Measurements from ENCODE around the gene GLI2. TPM values are rescaled to one million over a fixed set of nuclear protein-coding genes. Genes with fewer than 3 reads are reported as not detected.

Gene GLI2
- polyA plus RNA-seq, 2 of the 4 experiments (the other 2 are of a cell fraction): 5.6 to 12.5 TPM

DNA sequence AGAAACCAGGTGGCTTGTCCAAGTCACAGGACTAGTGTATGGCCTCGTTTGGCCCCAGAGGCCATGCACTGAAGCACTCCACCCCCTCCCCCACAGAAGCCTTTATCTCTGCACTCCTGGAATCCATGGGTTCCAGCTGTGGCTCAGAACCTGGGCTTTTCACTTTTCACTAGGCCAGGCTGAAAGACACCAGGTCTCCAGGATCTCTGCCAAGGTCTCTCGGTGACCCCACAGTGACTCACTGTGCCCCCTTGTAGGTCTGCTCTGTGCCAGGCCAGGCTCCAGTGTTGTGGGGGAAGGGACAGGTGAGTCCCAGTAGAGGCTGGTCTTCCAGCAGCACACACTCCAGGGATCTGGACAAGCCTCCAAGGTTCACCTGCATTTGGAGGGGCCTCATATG lies 31.0 kb upstream of the GLI2 start (continued):
- TF ChIP-seq MAZ (IDR thresholded peaks at IDR 0.05; ENCODE audit: borderline replicate concordance, low read depth, low read length) (no peak), FOSB (CRISPR knock-in tag; IDR thresholded peaks at IDR 0.05) (no peak), CBX2 (IDR thresholded peaks at IDR 0.05; ENCODE audit: borderline replicate concordance, low read depth) (no peak)

- WGBS (ENCODE audit: missing lambda C conversion rate): 81% methylated on average over 3 of the region's 3 CpGs
- DNase-seq (ENCODE audit: low read depth in 1 of 2, low spot score in 1 of 2) (no peak), ATAC-seq (no peak), FAIRE-seq (no peak)
- Histone ChIP-seq H3K4me1 (peaks cover 22% of the 10 kb centered on the region), H3K27ac (no peak overlapping the region), H3K4me3 (no peak overlapping the region), H3K4me2 (no peak overlapping the region), H3K9me3 (no peaks in the 10 kb centered on the region)
- POLR2A ChIA-PET: no interaction called here
- CTCF ChIA-PET: interaction anchor here (1.3 to 6.7 kb wide), 4 partner anchors 12 to 372 kb away, joined by 4 to 43 read pairs (median 11); partner anchors contain the start of gene GLI2
- TF ChIP-seq ELK1 (IDR thresholded peaks at IDR 0.05; ENCODE audit: low read depth, low read length) (no peak), PBX3 (IDR thresholded peaks at IDR 0.05) (no peak), HDAC2 (IDR thresholded peaks at IDR 0.05) (no peak), RCOR1 (IDR thresholded peaks at IDR 0.05; ENCODE audit: low read depth, low read length) (no peak), E2F6 (IDR thresholded peaks at IDR 0.05; ENCODE audit: borderline replicate concordance, low read depth) (no peak), JUN (IDR thresholded peaks at IDR 0.05) (no peak), RFX5 (IDR thresholded peaks at IDR 0.05) (no peak), CHD4 (IDR thresholded peaks at IDR 0.05; ENCODE audit: borderline replicate concordance) (no peak), KDM5A (IDR thresholded peaks at IDR 0.05) (no peak), ZC3H11A (IDR thresholded peaks at IDR 0.05) (no peak), KDM1A (IDR thresholded peaks at IDR 0.05; ENCODE audit: low read depth) (no peak), MAZ (IDR thresholded peaks at IDR 0.05; ENCODE audit: borderline replicate concordance, low read depth, low read length) (no peak), RNF2 (IDR thresholded peaks at IDR 0.05; ENCODE audit: borderline replicate concordance, low read depth) (no peak), FOXS1 (CRISPR knock-in tag; IDR thresholded peaks at IDR 0.05) (no peak)
- TF ChIP-seq, protein P1, sequence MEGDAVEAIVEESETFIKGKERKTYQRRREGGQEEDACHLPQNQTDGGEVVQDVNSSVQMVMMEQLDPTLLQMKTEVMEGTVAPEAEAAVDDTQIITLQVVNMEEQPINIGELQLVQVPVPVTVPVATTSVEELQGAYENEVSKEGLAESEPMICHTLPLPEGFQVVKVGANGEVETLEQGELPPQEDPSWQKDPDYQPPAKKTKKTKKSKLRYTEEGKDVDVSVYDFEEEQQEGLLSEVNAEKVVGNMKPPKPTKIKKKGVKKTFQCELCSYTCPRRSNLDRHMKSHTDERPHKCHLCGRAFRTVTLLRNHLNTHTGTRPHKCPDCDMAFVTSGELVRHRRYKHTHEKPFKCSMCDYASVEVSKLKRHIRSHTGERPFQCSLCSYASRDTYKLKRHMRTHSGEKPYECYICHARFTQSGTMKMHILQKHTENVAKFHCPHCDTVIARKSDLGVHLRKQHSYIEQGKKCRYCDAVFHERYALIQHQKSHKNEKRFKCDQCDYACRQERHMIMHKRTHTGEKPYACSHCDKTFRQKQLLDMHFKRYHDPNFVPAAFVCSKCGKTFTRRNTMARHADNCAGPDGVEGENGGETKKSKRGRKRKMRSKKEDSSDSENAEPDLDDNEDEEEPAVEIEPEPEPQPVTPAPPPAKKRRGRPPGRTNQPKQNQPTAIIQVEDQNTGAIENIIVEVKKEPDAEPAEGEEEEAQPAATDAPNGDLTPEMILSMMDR (IDR thresholded peaks at IDR 0.05): no peak
Measured at GRCh38 chr2:120707816-120708215, 27.9 kb upstream of the GLI2 start.

DNA sequence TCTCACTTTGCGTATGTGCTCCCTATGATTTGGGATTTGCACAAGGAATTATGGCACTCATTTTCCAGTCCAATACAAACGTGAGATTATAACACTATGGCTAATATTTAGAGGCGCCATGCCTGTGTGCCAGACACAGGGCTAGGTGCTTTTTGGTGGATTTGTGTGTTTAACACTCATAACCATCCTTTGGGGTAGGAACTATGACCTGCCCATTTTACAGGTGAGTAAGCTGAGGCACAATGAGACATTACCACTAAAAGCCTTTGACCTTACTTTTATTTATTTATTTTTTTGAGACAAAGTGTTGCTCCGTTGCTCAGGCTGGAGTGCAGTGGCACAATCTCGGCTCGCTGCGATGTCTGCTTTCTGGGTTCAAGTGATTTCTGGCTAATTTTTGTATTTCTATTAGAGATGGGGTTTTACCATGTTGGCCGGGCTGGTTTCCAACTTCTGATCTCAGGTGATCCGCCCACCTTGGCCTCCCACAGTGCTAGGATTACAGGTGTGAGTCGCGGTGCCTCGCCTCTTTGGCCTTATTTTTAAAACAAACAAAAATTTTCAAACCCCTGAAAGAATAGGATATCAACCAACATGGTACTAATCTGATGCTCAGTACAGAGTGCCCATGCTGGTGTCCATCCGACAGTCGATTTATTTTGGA lies 26.6 kb upstream of the GLI2 start:
- DNase-seq (ENCODE audit: low read depth in 1 of 2, low spot score in 1 of 2): no peak
- no peaks in the 10 kb centered on the region for H3K9me3 ChIP-seq
- POLR2A ChIA-PET: no interaction called here

More for the DNA sequence above, 26.6 kb upstream of the GLI2 start:
- H3K27ac ChIP-seq: no peak overlapping the region
- H3K4me3 ChIP-seq: no peak overlapping the region
- no peak for ATAC-seq
- H3K4me2 ChIP-seq: no peak overlapping the region
- FAIRE-seq: no peak
- CTCF ChIA-PET: interaction anchor here (2.0 to 6.7 kb wide), 3 partner anchors 14 to 367 kb away, joined by 6 to 43 read pairs (median 16); no protein-coding TSS in a partner anchor
- WGBS (ENCODE audit: missing lambda C conversion rate): 72% methylated on average over 14 of the region's 14 CpGs
- TF ChIP-seq, protein P2, sequence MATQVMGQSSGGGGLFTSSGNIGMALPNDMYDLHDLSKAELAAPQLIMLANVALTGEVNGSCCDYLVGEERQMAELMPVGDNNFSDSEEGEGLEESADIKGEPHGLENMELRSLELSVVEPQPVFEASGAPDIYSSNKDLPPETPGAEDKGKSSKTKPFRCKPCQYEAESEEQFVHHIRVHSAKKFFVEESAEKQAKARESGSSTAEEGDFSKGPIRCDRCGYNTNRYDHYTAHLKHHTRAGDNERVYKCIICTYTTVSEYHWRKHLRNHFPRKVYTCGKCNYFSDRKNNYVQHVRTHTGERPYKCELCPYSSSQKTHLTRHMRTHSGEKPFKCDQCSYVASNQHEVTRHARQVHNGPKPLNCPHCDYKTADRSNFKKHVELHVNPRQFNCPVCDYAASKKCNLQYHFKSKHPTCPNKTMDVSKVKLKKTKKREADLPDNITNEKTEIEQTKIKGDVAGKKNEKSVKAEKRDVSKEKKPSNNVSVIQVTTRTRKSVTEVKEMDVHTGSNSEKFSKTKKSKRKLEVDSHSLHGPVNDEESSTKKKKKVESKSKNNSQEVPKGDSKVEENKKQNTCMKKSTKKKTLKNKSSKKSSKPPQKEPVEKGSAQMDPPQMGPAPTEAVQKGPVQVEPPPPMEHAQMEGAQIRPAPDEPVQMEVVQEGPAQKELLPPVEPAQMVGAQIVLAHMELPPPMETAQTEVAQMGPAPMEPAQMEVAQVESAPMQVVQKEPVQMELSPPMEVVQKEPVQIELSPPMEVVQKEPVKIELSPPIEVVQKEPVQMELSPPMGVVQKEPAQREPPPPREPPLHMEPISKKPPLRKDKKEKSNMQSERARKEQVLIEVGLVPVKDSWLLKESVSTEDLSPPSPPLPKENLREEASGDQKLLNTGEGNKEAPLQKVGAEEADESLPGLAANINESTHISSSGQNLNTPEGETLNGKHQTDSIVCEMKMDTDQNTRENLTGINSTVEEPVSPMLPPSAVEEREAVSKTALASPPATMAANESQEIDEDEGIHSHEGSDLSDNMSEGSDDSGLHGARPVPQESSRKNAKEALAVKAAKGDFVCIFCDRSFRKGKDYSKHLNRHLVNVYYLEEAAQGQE (IDR thresholded peaks at IDR 0.05): no peak
- peaks cover 9% of the 10 kb centered on the region for H3K4me1 ChIP-seq

Measured in A549 (cell line).